ENCODE data around the gene SPEM3. TPM values are rescaled to one million over a fixed set of nuclear protein-coding genes. Genes with fewer than 3 reads are reported as not detected.

Gene SPEM3
- total and polyA plus RNA-seq, 2 of the 4 experiments (the other 2 are of a cell fraction), result not detected

DNA sequence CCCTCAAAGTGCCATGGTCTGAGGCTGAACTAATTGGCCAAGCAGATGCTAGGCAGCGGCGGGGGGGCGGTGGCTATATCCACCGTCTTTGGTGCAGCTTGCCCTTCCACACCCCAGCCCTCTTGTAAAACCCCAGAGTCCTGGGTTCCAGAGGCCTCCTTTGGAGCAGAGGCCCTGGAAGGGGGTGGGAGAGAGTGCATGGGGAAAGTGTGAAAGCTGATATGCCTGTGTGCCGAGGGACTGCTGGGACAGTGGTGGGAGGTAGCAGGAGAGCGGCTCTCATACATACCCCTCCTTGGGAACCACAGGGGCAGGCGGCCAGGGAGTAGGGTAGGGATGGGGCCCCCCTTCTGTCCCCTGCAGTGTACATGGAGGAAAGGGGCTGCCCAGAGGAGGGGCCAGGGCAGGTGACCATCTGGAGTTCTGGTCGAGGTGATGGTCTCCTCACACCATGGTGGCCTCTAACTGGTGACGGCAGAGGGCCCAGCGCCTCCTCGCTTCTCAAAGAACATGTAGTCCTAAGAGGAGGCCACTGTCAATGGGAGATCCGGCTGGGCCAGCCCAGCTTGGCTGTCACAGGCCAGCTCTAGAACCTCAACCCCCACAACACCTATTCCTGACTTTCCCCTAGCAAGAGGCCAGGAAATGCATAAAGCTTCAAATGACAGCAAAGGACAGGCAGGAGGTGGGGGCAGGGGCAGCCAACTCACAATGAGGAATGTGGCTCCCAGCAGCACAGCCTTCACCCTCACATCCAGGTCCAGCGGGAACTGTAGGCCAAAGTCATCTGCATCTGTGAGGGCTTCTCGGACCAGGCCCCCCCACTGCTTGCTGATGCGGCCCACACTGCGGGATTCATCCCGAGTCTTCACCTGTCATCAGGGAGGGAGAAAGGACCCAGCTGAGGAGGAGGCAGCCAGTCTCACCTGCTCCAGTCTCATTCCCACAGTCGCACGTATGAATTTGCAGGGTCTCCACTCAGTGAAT, 38.4 kb upstream of the SPEM3 start:
- no peak overlapping the region for H3K56ac ChIP-seq (ENCODE audit: extremely low read depth, insufficient read depth, low read length)
- peaks cover 8% of the 10 kb centered on the region for H3K4me1 ChIP-seq (ENCODE audit: control insufficient read depth, insufficient read depth, low read length)
- no peaks in the 10 kb centered on the region for H3K27me3 ChIP-seq (ENCODE audit: control insufficient read depth, insufficient read depth, low read length)
- peaks cover 44% of the 10 kb centered on the region for H3K36me3 ChIP-seq (ENCODE audit: control insufficient read depth, insufficient read depth, low read length)
- ChIA-PET POLR2A (ENCODE audit: unreplicated experiment) (no interaction called here), CTCF (no interaction called here)
- H3K18ac ChIP-seq (ENCODE audit: low read depth, low read length), result no peak overlapping the region
- no peaks in the 10 kb centered on the region for H4K20me1 ChIP-seq (ENCODE audit: insufficient read depth, low read length)
- H3K4ac ChIP-seq (ENCODE audit: low read depth, low read length), result no peak overlapping the region
- no peak overlapping the region for H3K9ac ChIP-seq (ENCODE audit: low read depth, low read length)
- no peak overlapping the region for H2BK15ac ChIP-seq (ENCODE audit: low read depth, low read length)
- in situ Hi-C loops (cut with MboI; ENCODE audit: low sequenced_read_pairs) (loop anchor here (5.0 kb wide), 1 partner anchor 33 kb away; the partner anchor contains the start of gene TMEM95), dilution Hi-C loops (cut with HindIII; ENCODE audit: low sequenced_read_pairs, unreplicated experiment) (no loop called here), intact Hi-C loops (cut with micrococcal nuclease) (no loop called here)
- H2BK5ac ChIP-seq (ENCODE audit: low read depth, low read length, poor library complexity, severe bottlenecking), result no peak overlapping the region
- H3K79me1 ChIP-seq (ENCODE audit: low read depth in 1 of 2, low read length in 2 of 2), result peaks cover 14 to 27% of the 10 kb centered on the region in 2 experiments
- H2BK20ac ChIP-seq (ENCODE audit: low read depth, low read length), result no peak overlapping the region
- H3K4me3 ChIP-seq (ENCODE audit: insufficient read depth, low read depth, low read length), result no peak overlapping the region
- no peak overlapping the region for H3K4me2 ChIP-seq (ENCODE audit: low read depth, low read length)
- DNase-seq (no peak), ATAC-seq (ENCODE audit: low read depth) (no peak)
- no peak overlapping the region for H2AK5ac ChIP-seq (ENCODE audit: low read depth, low read length)
- no peak overlapping the region for H2BK120ac ChIP-seq (ENCODE audit: low read depth, low read length)
- no peak overlapping the region for H4K91ac ChIP-seq (ENCODE audit: insufficient read depth, low read depth, low read length)
- H3K9me1 ChIP-seq (ENCODE audit: insufficient read depth, low read length), result peaks cover 3% of the 10 kb centered on the region; the same call in 1 of the 2 replicates
- H4K5ac ChIP-seq (ENCODE audit: low read depth, low read length), result no peak overlapping the region
- no peak overlapping the region for H3K14ac ChIP-seq (replicated peaks; ENCODE audit: low read depth, low read length)
- no peak overlapping the region for H3K23ac ChIP-seq (ENCODE audit: low read depth, low read length)
- no peak overlapping the region for H2AFZ ChIP-seq (replicated peaks; ENCODE audit: low read length, poor library complexity)
- TSS peak; percentile 80 for BruUV-seq (replicated peaks)
- 60% methylated on average over 1 of the region's 19 CpGs; no CpG with 5 or more reads in 1 of the 2 experiments for WGBS, 2 experiments (ENCODE audit: extremely low coverage in 2 of 2, insufficient read length in 1 of 2)
- H3K27ac ChIP-seq (ENCODE audit: insufficient read depth, low read length), result no peak overlapping the region
- no peaks in the 10 kb centered on the region for H3K9me3 ChIP-seq (ENCODE audit: control insufficient read depth, insufficient read depth, low read length)
- H2AK9ac ChIP-seq (replicated peaks; ENCODE audit: low read depth, low read length, poor library complexity), result no peak overlapping the region
- no peak overlapping the region for H4K8ac ChIP-seq (ENCODE audit: low read depth in 2 of 2, low read length in 2 of 2)
- TF ChIP-seq MXI1 (IDR thresholded peaks at IDR 0.05; ENCODE audit: borderline replicate concordance, low read depth, low read length), result no peak
- TF ChIP-seq MAZ (IDR thresholded peaks at IDR 0.05; ENCODE audit: borderline replicate concordance, low read depth, low read length), result no peak
- no peak for TF ChIP-seq MAFK (IDR thresholded peaks at IDR 0.05; ENCODE audit: low read depth, low read length)
- TF ChIP-seq, protein P1, sequence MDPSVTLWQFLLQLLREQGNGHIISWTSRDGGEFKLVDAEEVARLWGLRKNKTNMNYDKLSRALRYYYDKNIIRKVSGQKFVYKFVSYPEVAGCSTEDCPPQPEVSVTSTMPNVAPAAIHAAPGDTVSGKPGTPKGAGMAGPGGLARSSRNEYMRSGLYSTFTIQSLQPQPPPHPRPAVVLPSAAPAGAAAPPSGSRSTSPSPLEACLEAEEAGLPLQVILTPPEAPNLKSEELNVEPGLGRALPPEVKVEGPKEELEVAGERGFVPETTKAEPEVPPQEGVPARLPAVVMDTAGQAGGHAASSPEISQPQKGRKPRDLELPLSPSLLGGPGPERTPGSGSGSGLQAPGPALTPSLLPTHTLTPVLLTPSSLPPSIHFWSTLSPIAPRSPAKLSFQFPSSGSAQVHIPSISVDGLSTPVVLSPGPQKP (IDR thresholded peaks at IDR 0.05; ENCODE audit: borderline replicate concordance, low read depth, low read length), result no peak
- TF ChIP-seq NFE2L2 (IDR thresholded peaks at IDR 0.05; ENCODE audit: low read depth, low read length), result no peak
- TF ChIP-seq, protein P2, sequence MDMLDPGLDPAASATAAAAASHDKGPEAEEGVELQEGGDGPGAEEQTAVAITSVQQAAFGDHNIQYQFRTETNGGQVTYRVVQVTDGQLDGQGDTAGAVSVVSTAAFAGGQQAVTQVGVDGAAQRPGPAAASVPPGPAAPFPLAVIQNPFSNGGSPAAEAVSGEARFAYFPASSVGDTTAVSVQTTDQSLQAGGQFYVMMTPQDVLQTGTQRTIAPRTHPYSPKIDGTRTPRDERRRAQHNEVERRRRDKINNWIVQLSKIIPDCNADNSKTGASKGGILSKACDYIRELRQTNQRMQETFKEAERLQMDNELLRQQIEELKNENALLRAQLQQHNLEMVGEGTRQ (IDR thresholded peaks at IDR 0.05; ENCODE audit: low read depth, low read length), result no peak
- TF ChIP-seq SMC3 (IDR thresholded peaks at IDR 0.05; ENCODE audit: low read depth, low read length), result no peak
- TF ChIP-seq CTCF (conservative IDR thresholded peaks at IDR 0.05; ENCODE audit: low read depth, low read length), result no peak
- TF ChIP-seq FOS (IDR thresholded peaks at IDR 0.05; ENCODE audit: low read depth, low read length), result no peak
- TF ChIP-seq CHD1 (IDR thresholded peaks at IDR 0.05; ENCODE audit: low read depth, low read length), result no peak
- no peak for TF ChIP-seq RFX5 (IDR thresholded peaks at IDR 0.05; ENCODE audit: low read depth, low read length)
- TF ChIP-seq RCOR1 (IDR thresholded peaks at IDR 0.05; ENCODE audit: insufficient replicate concordance, low read length), result no peak
- no peak for TF ChIP-seq RAD21 (IDR thresholded peaks at IDR 0.05; ENCODE audit: low read length)
- no peak for TF ChIP-seq BHLHE40 (IDR thresholded peaks at IDR 0.05; ENCODE audit: low read depth, low read length)
